ENCODE data around the gene ACTL10. TPM values are rescaled to one million over a fixed set of nuclear protein-coding genes. Genes with fewer than 3 reads are reported as not detected.

The ACTL10 gene
- total RNA-seq, 1 experiment from 2014 or later = 0.85 TPM

DNA sequence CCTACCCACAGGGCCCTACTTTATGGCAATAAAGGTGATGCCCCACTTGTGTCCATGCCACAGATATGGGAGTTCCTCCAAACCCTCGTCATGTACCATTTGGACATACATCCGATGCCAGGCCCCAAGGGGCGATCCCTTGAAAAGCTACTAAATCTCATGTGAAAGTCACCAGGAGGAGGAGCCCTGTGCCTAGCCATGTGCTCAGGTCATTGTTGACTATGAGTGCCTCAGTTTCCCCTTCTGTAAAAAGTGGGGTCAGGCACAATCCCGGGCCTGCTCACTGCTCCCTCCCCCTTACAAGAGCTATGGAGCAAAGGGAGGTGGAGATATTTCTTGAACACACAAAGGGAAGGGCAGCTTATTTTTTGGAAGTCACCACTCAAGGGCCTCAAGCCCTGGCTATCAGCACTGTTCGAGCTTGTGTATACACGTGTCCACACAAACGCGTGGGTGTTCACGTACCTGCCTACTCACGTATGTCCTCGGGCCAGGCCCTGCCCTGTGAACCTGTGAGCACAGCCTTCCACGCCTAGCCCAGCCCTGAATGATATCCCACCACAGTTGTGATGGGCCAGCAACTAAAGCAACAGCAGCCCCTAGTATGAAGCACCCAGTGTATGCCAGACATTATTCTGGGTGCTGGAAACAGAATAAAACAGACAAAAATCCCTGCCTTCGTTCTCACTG is 1.9 kb downstream of the ACTL10 start:
- no peak overlapping the region for H3K27ac ChIP-seq
- intact Hi-C loops (cut with micrococcal nuclease; ENCODE audit: unreplicated experiment) = loop anchor here (1.0 to 10.0 kb wide), 4 partner anchors 211 to 399 kb away; partner anchors contain the start of gene RALY
- TF ChIP-seq CTCF (conservative IDR thresholded peaks at IDR 0.05) (no peak), EZH2 (IDR thresholded peaks at IDR 0.05; ENCODE audit: low read depth) (no peak)
- peaks cover 40% of the 10 kb centered on the region; the same call in 1 of the 2 replicates for H3K4me1 ChIP-seq (replicated peaks; ENCODE audit: insufficient read depth)
- no peaks in the 10 kb centered on the region for H3K9me2 ChIP-seq (ENCODE audit: insufficient read depth)
- H3K27me3 ChIP-seq (ENCODE audit: insufficient read depth, low read depth) = no peaks in the 10 kb centered on the region
- H3K9me3 ChIP-seq (ENCODE audit: insufficient read depth, low read depth) = no peaks in the 10 kb centered on the region
- DNase-seq = no peak
- ChIA-PET POLR2A (ENCODE audit: unreplicated experiment) (interaction anchor here (0.5 to 0.6 kb wide), 6 partner anchors 52 to 455 kb away, joined by 3 to 7 read pairs (median 4); no protein-coding TSS in a partner anchor), CTCF (interaction anchor here (0.5 to 1.0 kb wide), 6 partner anchors 36 to 461 kb away, joined by 3 to 16 read pairs (median 4); partner anchors contain the start of gene CBFA2T2)
- H3K4me3 ChIP-seq = peak overlapping the region; percentile 62; the same call in 1 of the 2 replicates
- BruUV-seq (replicated peaks) = TSS peak; percentile 21
- no peaks in the 10 kb centered on the region for H4K20me1 ChIP-seq (ENCODE audit: insufficient read depth)
- H3F3A ChIP-seq (ENCODE audit: insufficient read depth, low read depth) = peaks cover 50% of the 10 kb centered on the region
- 0 out of 2 replicates have a peak, but pooled peaks cover 6% of the 10 kb centered on the region for H3K36me3 ChIP-seq (ENCODE audit: low read depth)
- peak overlapping the region; percentile 82 for H3K4me2 ChIP-seq
- H2AFZ ChIP-seq = no peak overlapping the region
- peaks cover 34% of the 10 kb centered on the region for H3K79me2 ChIP-seq (ENCODE audit: low read depth)

DNA sequence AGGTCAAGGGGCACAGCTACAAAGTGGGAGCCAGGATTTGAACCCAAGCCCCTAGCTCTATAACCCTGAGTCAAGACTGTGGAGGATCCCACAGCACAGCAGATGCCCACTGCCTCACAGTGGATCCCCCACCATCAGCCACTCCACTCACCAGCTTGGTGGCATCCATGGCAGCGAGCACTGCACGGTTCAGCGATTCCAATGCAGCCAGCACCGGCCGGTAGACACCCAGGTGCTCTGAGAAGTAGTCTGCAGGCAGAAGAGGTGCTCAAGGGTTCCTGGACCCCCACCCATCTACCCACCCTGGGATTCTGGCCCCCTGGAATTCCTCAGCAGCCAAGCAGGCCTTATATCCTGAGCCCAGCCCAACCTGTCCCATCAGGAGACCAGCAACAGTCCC is 2.5 kb downstream of the ACTL10 start:
- no TSS peak for BruUV-seq (replicated peaks)
- H3K27me3 ChIP-seq (ENCODE audit: insufficient read depth, low read depth) = no peaks in the 10 kb centered on the region
- no peak overlapping the region for H3K27ac ChIP-seq
- H4K20me1 ChIP-seq (ENCODE audit: insufficient read depth) = no peaks in the 10 kb centered on the region
- peaks cover 38% of the 10 kb centered on the region for H3K79me2 ChIP-seq (ENCODE audit: low read depth)
- peaks cover 37% of the 10 kb centered on the region; the same call in 1 of the 2 replicates for H3K4me1 ChIP-seq (replicated peaks; ENCODE audit: insufficient read depth)
- intact Hi-C loops (cut with micrococcal nuclease; ENCODE audit: unreplicated experiment) = loop anchor here (5.0 to 10.0 kb wide), 3 partner anchors 212 to 398 kb away; partner anchors contain the start of gene RALY
- ChIA-PET CTCF (interaction anchor here (0.5 to 0.6 kb wide), 2 partner anchors 144 to 461 kb away, joined by 3 to 16 read pairs; no protein-coding TSS in a partner anchor), POLR2A (ENCODE audit: unreplicated experiment) (interaction anchor here (0.6 kb wide), 1 partner anchor 241 kb away, joined by 3 read pairs; no protein-coding TSS in a partner anchor)
- H2AFZ ChIP-seq = no peak overlapping the region
- no peaks in the 10 kb centered on the region for H3K9me2 ChIP-seq (ENCODE audit: insufficient read depth)
- 0 out of 2 replicates have a peak, but pooled peaks cover 6% of the 10 kb centered on the region for H3K36me3 ChIP-seq (ENCODE audit: low read depth)
- H3K4me2 ChIP-seq = 0 out of 2 replicates have a peak overlapping the region, but pooled peaks have one; percentile 82
- peaks cover 49% of the 10 kb centered on the region for H3F3A ChIP-seq (ENCODE audit: insufficient read depth, low read depth)
- TF ChIP-seq EZH2 (IDR thresholded peaks at IDR 0.05; ENCODE audit: low read depth) (no peak), CTCF (conservative IDR thresholded peaks at IDR 0.05) (no peak)
- DNase-seq = no peak
- no peak overlapping the region for H3K4me3 ChIP-seq
- no peaks in the 10 kb centered on the region for H3K9me3 ChIP-seq (ENCODE audit: insufficient read depth, low read depth)

- no peaks in the 10 kb centered on the region for H3K9me2 ChIP-seq (ENCODE audit: insufficient read depth)
- no peaks in the 10 kb centered on the region for H4K20me1 ChIP-seq (ENCODE audit: insufficient read depth)
- H3K4me3 ChIP-seq = no peak overlapping the region
- POLR2A ChIA-PET (ENCODE audit: unreplicated experiment) = no interaction called here
- DNase-seq = no peak
- H3K9me3 ChIP-seq (ENCODE audit: insufficient read depth, low read depth) = no peaks in the 10 kb centered on the region
- no peak overlapping the region for H3K27ac ChIP-seq
- H3K4me2 ChIP-seq = no peak overlapping the region
- TF ChIP-seq CTCF (conservative IDR thresholded peaks at IDR 0.05) = no peak
- TF ChIP-seq EZH2 (IDR thresholded peaks at IDR 0.05; ENCODE audit: low read depth) = no peak
- intact Hi-C loops (cut with micrococcal nuclease; ENCODE audit: unreplicated experiment) = loop anchor here (5.0 to 10.0 kb wide), 4 partner anchors 62 to 397 kb away; partner anchors contain the start of genes RALY and ZNF341
- 0 out of 2 replicates have a peak, but pooled peaks cover 6% of the 10 kb centered on the region for H3K36me3 ChIP-seq (ENCODE audit: low read depth)
- CTCF ChIA-PET = interaction anchor here (0.6 kb wide), 1 partner anchor 13 kb away, joined by 3 read pairs; no protein-coding TSS in a partner anchor
- no TSS peak for BruUV-seq (replicated peaks)
- no peak overlapping the region for H2AFZ ChIP-seq
- H3K4me1 ChIP-seq (replicated peaks; ENCODE audit: insufficient read depth) = peaks cover 38% of the 10 kb centered on the region; the same call in 1 of the 2 replicates
- peaks cover 38% of the 10 kb centered on the region for H3K79me2 ChIP-seq (ENCODE audit: low read depth)
- peaks cover 48% of the 10 kb centered on the region for H3F3A ChIP-seq (ENCODE audit: insufficient read depth, low read depth)
- no peaks in the 10 kb centered on the region for H3K27me3 ChIP-seq (ENCODE audit: insufficient read depth, low read depth)
These were observed 3.3 kb downstream of the ACTL10 start for GRCh38 chr20:33669873-33670640.
